Skeletal muscle satellite cell (primary cell): ENCODE results near the gene USP35.
"Not testable (repeated sequence)": the region's sequence is repeated elsewhere in the genome, so short reads cannot be mapped to it uniquely, and the experiment has no call there.

Experiments used
- H3K27me3 ChIP-seq: 2 replicates; pipeline ENCODE4 v1.7.0; 2013; ENCODE audit warnings: low read length; ENCODE audit not compliant: control insufficient read depth, insufficient read depth
- H3K36me3 ChIP-seq: 2 replicates; pipeline ENCODE4 v1.7.0; 2013; ENCODE audit warnings: mild to moderate bottlenecking, control low read depth, low read length; ENCODE audit not compliant: insufficient read depth
- H3K4me1 ChIP-seq: 2 replicates; pipeline ENCODE4 v1.7.0; 2013; ENCODE audit warnings: low read length; ENCODE audit not compliant: control insufficient read depth, insufficient read depth
- H3K4me2 ChIP-seq: 2 replicates; pipeline ENCODE4 v1.7.0; 2013; ENCODE audit warnings: mild to moderate bottlenecking, low read length
- H3K4me3 ChIP-seq: 2 replicates; pipeline ENCODE4 v1.7.0; 2013; ENCODE audit warnings: low read length
- H3K9ac ChIP-seq: 2 replicates; pipeline ENCODE4 v1.7.0; 2013; ENCODE audit warnings: mild to moderate bottlenecking, low read depth, low read length, moderate library complexity
- H3K9me3 ChIP-seq: replicated peaks from 2 replicates; pipeline ENCODE4 v1.7.0; 2013; ENCODE audit warnings: mild to moderate bottlenecking, control low read depth, low read length

The USP35 gene

DNA sequence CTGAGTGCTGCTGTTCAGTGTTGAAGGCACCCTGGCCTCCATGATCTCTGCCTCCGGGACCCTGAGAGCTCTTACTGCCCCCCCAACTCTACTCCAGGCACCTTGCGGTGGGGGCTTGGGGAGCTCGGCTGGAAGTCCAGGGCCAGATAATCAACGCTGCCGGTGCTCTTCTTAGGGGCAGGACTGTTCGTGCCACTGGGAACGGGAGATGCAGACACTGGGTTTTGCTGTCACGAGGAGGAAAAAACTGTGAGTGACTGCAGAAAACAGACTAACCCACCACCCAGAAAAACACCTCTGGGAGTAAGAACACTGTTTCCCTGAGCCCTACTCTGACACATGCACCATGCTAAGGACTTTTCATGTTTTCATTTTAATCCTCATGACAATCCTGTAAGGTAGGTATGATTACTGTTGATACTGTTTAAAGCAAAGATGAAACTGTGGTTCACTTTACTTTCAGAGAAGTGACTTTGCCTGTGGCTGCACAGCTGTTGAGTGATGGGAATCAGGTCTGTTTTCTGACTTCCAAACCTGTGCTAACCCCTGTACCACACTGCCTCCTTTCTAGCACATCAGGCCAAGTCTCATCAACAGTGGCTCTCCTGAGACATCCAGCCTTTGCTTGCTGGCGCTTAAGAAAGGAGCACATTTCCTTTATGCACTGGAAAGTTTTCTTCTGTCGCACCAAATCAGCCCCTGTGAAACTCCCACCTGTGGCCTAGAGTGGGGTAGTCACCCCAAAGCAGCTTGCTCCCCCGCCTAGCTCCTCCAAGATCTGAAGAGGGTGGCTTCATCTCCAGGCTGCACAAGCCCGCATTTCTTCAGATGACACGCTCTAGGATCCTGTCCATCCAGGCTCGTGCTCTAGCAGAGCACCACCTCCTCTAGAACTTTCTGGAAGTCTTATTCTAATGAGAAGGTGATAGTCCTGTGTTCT lies 31.8 kb downstream of the USP35 start:
- Histone ChIP-seq H3K4me2 (no peak overlapping the region), H3K9me3 (no peaks in the 10 kb centered on the region), H3K27me3 (no peaks in the 10 kb centered on the region), H3K4me3 (no peak overlapping the region), H3K4me1 (no peaks in the 10 kb centered on the region), H3K9ac (no peak overlapping the region), H3K36me3 (peaks cover 44% of the 10 kb centered on the region)

DNA sequence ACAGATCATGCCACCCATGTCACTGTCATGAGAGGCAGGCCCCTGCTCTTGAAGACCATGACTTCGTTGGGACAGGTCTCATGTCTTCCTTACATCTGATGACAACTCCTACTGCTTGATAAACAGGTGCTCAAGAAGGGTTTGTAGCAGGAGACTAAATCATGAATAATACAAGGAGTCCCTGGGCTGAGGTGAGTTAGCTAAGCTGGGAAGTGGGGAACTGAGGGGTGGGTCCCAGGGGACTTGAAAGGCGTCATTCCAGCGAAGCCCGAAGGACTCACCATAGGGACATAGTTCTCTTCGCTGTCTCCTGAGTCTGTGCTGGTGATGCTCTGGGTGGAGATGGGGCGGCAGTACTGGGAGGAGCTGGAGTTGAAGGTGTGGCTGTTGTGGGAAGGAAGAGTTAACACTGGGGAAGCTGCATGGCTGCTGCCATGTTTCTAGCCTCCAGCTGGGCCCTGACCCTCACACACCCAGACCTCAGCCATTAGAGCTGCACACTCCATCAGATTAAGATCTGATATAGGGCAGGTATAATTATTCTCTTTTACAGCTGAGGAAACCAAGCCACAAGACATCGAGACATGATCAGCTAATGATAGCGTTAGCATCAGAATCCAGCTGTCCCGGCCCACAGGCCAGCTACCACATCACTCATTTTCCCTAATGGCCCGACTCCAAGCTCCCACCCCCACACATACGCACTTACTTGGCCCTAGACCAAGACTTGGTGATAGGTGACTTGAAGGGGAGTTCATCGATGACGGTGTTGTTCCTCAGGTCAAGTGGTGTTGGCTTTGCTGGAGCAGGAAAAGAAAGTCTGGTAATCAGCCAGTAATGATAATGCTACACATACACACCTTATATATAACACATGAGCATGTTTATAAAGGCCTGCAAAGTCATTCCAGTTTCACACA lies 32.9 kb downstream of the USP35 start:
- H3K4me1 ChIP-seq: no peaks in the 10 kb centered on the region
- peaks cover 37% of the 10 kb centered on the region for H3K36me3 ChIP-seq
- H3K4me2 ChIP-seq: no peak overlapping the region
- H3K27me3 ChIP-seq: no peaks in the 10 kb centered on the region
- no peaks in the 10 kb centered on the region for H3K9me3 ChIP-seq
- H3K9ac ChIP-seq: no peak overlapping the region
- no peak overlapping the region for H3K4me3 ChIP-seq

DNA sequence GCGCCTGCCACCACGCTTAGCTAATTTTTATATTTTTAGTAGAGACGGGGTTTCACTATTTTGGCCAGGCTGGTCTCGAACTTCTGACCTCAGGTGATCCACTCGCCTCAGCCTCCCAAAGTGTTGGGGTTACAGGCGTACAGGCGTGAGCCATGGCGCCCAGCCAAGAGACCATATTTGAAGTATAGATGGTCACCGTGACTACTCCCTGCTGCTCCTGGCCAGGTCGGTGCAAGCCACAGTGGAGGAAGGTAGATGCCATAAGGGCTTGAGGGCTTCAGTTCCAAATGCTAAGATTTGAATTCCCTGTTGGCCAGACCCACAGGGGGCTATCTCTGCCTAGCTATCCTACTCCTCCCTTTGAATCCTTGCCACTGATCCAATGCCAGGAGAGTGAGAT lies 34.0 kb downstream of the USP35 start:
- not testable (repeated sequence) for H3K4me1 ChIP-seq, H3K4me3 ChIP-seq, H3K4me2 ChIP-seq, H3K27me3 ChIP-seq, H3K9ac ChIP-seq, H3K9me3 ChIP-seq
- H3K36me3 ChIP-seq: peaks cover 37% of the 10 kb centered on the region

DNA sequence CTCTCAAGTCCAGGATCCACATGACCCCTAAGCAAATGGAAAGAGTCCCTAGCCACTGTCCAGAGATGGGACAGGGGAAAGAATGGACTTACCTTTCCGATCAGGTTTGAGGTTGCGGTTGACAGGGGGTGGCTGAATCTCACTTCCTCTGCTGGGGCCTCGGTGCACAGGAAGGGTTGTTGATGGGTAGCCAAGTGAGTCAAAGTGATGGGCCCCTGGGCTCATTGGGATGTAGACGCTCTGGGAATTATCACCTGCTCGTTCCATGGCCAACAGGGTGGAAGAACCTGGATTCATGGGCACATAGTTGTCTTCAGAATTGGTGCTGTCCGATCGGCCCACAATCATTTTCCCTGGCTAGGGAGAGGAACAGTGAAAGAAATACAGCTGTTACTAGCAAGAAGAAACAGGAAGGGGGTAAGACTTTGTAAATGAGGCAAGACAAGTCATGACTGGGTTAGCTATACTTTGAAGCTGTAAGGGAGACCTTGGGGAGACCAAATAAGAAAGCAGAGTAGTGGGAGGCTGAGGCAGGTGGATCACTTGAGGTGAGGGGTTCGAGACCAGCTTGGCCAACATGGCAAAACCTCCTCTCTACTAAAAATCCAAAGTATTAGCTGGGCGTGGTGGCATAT lies 34.7 kb downstream of the USP35 start:
- Histone ChIP-seq H3K27me3 (no peaks in the 10 kb centered on the region), H3K4me2 (no peak overlapping the region), H3K4me3 (no peak overlapping the region), H3K4me1 (no peaks in the 10 kb centered on the region), H3K9me3 (no peaks in the 10 kb centered on the region), H3K36me3 (peaks cover 37% of the 10 kb centered on the region), H3K9ac (no peak overlapping the region)

DNA sequence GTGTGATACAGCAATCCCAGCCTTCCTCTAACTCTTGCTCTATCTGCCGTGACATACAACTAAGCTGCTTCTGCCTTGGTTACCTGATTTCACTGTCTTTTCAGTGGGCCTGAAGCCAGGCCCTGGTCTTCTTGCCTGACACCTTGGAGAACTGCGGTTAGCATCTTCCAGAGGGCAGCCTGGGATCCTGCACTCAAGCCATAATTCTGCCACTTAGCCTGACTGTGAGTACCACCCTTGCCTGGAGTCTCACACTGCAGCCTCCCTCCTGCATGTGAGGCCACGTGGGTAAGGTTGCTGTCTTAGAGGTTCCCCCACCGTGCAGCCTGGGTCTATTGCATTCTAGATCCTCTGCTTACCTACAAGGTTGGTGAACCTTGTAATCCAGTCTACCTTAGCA lies 35.8 kb downstream of the USP35 start:
- Histone ChIP-seq H3K4me1 (no peaks in the 10 kb centered on the region), H3K9ac (no peak overlapping the region), H3K9me3 (no peaks in the 10 kb centered on the region), H3K27me3 (no peaks in the 10 kb centered on the region), H3K4me3 (no peak overlapping the region), H3K36me3 (peaks cover 33% of the 10 kb centered on the region), H3K4me2 (no peak overlapping the region)

DNA sequence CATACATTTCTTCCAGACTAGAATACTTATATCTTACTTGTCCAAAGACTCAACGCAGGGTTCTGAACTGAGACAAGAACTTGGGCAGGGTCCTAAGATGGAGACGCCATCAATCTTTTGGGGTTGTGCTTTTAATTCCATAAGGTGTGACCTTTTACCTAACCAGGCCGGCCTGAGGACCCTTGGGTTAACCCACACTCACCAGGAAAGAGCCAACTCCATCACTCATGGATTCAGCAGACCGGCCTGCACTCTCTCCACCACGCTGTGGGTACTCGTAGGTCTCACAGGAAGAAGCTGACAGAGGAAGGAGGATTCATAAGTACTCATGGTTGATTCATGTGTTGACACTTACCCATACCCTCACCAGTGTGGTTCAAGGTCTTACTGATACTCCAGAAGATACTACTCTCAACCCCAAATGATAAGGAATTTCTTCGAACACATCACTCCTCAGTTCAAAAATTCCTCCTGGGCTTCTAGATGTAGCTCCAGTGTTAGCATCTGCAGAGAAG lies 36.2 kb downstream of the USP35 start:
- Histone ChIP-seq H3K9ac (no peak overlapping the region), H3K4me3 (no peak overlapping the region), H3K27me3 (no peaks in the 10 kb centered on the region), H3K4me2 (no peak overlapping the region), H3K4me1 (no peaks in the 10 kb centered on the region), H3K36me3 (peaks cover 29% of the 10 kb centered on the region), H3K9me3 (no peaks in the 10 kb centered on the region)

DNA sequence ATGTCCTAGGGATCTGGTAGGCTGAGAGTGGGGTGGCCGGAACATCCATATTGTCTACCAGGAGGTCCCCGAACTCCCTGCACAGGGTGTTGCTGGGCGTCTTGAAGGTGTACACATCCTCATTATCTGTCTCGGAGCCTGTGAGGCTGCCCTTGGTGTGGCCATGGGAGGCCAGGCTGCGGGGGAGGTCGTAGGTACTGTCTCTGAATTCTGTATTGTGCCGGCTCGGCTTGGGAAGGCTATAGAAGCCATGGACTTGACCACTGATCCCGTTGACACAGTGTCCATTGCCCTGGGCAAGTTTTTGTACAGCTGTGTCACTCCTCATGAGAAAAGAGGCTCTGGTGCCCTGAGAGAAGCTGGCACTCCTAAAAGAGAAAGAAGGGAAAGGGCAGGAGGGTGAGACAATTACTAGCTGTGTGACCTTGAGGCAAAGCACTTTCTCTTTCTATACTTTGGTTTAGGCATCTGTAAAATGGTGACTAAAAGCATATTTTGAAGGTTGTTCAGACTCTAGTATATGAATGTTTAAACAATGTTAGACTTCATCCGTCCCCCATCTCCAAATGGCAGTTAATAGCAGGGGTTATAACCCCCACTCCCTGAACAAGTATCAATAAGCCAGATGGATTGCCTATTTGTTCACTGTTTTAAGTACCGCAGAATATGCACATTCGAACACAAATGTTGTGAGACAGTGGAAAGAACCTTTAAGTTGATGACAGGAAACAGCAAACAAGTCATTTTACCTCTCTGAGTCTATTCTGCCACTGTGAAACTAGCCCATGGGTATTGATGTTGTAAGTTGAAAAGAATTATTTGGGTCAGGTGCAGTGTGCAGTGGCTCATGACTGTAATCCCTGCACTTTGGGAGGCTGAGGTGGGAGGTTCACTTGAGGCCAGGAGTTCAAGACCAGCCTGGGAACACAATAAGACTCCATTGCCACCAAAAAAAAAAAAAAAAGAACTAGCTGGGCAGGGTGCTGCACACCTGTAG lies 38.3 kb downstream of the USP35 start:
- peaks cover 23% of the 10 kb centered on the region for H3K36me3 ChIP-seq
- peaks cover 5% of the 10 kb centered on the region for H3K4me1 ChIP-seq

DNA sequence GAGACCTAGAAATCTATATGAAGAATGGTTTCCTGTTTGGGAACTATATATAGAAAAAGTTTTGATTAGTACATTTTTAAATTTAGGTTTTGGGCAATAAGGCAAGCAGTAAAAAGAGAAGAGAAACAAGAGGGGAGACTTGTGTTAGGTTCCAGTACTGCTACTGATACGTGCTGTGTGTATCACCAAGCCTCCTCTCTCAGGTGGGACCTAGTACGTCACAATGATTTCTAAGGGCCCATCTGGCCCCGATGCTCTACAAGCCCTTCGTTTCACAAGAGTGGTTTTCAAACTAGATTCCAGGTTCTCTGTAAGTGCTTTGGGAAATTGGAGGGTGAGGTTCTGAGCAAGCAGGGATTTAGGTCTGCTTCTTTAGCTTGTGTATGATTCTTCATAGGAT lies 39.2 kb downstream of the USP35 start:
- Histone ChIP-seq H3K36me3 (peaks cover 19% of the 10 kb centered on the region), H3K4me3 (no peak overlapping the region), H3K9ac (no peak overlapping the region), H3K4me2 (no peak overlapping the region), H3K27me3 (no peaks in the 10 kb centered on the region), H3K9me3 (no peaks in the 10 kb centered on the region), H3K4me1 (peaks cover 12% of the 10 kb centered on the region)

More for the DNA sequence above, 38.3 kb downstream of the USP35 start:
- Histone ChIP-seq H3K9ac (no peak overlapping the region), H3K9me3 (no peaks in the 10 kb centered on the region), H3K27me3 (no peaks in the 10 kb centered on the region), H3K4me2 (no peak overlapping the region), H3K4me3 (no peak overlapping the region)

DNA sequence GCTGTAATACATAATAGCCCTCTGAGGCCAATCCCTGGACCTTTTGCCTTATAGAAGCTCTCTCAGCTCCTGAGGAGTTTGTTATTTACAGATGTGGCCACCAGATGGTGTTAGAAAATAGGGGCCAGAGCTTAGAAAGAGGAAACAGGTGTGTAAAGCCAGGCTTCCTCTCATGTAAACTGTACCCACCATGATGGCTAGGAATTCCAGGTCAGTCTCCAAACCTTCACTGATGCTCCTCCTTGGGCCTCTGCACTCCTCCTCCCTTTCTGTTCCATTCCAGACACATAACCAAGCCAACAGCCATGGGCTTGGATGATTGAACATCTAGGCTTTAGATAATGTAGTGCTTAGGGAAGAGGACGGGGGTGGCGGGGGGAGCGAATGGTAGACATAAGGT lies 39.7 kb downstream of the USP35 start:
- peaks cover 14% of the 10 kb centered on the region for H3K36me3 ChIP-seq
- no peaks in the 10 kb centered on the region for H3K27me3 ChIP-seq
- H3K9me3 ChIP-seq: no peaks in the 10 kb centered on the region
- H3K4me1 ChIP-seq: peaks cover 12% of the 10 kb centered on the region
- no peak overlapping the region for H3K4me2 ChIP-seq
- no peak overlapping the region for H3K4me3 ChIP-seq
- no peak overlapping the region for H3K9ac ChIP-seq

DNA sequence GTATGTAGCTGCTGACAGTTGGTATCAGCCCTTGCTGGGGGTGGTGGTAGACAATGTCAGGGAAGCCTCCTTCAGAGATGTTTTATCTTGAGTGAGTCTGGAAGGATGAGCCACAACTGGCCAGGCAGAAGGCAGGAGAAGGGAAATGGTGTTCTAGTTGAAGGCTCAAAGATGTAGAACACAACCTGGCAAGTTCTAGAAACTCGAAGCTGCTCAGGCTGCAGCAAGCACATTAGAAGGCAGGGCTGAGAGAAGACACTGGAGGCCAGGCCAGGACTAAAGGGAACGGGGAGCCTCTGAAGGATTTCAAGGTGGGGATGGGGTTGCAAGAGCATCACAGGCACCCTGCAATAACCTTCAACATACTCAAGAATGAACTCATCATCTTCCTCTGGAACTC lies 40.4 kb downstream of the USP35 start:
- H3K9ac ChIP-seq: no peak overlapping the region
- H3K27me3 ChIP-seq: no peaks in the 10 kb centered on the region
- H3K4me2 ChIP-seq: no peak overlapping the region
- no peak overlapping the region for H3K4me3 ChIP-seq
- peaks cover 13% of the 10 kb centered on the region for H3K36me3 ChIP-seq
- H3K9me3 ChIP-seq: no peaks in the 10 kb centered on the region
- H3K4me1 ChIP-seq: peaks cover 12% of the 10 kb centered on the region
